GM21526 (cell line): ENCODE measurements around the gene SOCS4.
"Not testable (repeated sequence)": the region's sequence is repeated elsewhere in the genome, so short reads cannot be mapped to it uniquely, and the experiment has no call there.

Experiments
- ATAC-seq: cut with Tn5 transposase; IDR thresholded peaks from one replicate; pipeline ENCODE4 v1.9.1; 2021; ENCODE audit warnings: moderate library complexity; ENCODE audit not compliant: unreplicated experiment, low FRiP score

The SOCS4 gene, protein sequence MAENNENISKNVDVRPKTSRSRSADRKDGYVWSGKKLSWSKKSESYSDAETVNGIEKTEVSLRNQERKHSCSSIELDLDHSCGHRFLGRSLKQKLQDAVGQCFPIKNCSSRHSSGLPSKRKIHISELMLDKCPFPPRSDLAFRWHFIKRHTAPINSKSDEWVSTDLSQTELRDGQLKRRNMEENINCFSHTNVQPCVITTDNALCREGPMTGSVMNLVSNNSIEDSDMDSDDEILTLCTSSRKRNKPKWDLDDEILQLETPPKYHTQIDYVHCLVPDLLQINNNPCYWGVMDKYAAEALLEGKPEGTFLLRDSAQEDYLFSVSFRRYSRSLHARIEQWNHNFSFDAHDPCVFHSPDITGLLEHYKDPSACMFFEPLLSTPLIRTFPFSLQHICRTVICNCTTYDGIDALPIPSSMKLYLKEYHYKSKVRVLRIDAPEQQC

GRCh38 chr14:55026793-55027561, at the start of gene SOCS4, which contains the start of gene WDHD1:
Gene SOCS4 (plus strand): TSS chr14:55027236. CDS start chr14:55043042, 15,806 bp downstream.
Gene WDHD1 (minus strand): TSS chr14:55027099. CDS start chr14:55026787, 312 bp downstream.
- peak; percentile 82 for ATAC-seq

GRCh38 chr14:54979039-54979438, 48.0 kb upstream of the SOCS4 start:
- no peak for ATAC-seq

DNA sequence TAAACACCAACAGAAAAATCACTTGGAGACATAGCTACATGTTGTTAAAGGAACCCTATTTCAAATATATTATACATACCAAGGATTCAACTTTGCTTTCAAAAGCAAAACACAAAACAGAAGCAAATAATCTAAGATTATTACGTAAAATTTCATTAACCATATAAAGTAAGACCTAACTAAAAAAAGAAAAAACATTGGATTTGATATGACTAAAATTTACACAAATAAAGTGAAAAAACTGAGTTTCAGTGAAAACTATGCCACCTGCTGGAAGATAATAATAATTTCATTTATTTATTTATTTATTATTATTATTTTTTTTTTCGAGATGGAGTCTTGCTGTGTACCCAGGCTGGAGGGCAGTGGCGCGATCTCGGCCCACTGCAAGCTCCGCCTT, 45.3 kb upstream of the SOCS4 start:
- no peak for ATAC-seq

DNA sequence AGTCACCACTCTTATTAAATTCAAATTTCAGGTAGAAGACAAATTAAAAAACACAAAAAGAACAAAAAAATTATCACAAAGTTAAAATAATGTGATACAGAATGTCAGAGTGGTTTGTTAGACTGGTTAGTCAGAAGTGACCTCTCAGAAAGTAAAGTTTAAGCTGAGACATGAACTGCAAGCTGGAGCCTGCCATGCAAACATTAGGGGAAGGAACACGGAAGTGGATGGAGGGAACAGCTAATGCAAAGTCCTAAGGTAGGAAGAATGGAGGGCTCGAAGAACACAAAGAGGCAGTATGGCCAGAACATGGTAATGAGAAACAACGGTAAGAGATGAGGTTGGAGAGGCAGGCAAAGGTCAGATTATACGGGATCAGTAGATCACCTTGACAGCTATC, 41.9 kb upstream of the SOCS4 start:
- no peak for ATAC-seq

- ATAC-seq: no peak
Measured at GRCh38 chr14:55000381-55000780, 26.7 kb upstream of the SOCS4 start.

- no peak for ATAC-seq
Measured at GRCh38 chr14:55005071-55005470, 22.0 kb upstream of the SOCS4 start.

DNA sequence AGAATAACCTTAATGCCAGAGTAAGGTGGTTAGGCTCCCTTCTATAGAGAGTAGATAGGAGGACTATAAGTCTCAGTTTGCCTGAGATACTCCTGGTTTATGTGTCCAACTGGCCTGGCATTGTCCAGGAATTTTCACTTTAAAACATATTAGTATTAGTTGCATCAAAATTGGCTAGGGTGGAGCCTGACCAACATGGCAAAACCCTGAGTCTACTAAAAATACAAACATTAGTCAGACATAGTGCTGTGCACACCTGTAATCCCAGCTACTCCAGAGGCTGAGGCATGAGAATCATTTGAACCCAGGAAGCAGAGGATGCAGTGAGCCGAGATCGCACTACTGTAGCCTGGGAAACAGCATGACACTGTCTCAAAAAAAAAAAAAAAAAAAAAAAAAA, 12.0 kb upstream of the SOCS4 start:
- ATAC-seq: no peak

- no peak for ATAC-seq
Measured at GRCh38 chr14:55019968-55020554, 7.0 kb upstream of the SOCS4 start.

DNA sequence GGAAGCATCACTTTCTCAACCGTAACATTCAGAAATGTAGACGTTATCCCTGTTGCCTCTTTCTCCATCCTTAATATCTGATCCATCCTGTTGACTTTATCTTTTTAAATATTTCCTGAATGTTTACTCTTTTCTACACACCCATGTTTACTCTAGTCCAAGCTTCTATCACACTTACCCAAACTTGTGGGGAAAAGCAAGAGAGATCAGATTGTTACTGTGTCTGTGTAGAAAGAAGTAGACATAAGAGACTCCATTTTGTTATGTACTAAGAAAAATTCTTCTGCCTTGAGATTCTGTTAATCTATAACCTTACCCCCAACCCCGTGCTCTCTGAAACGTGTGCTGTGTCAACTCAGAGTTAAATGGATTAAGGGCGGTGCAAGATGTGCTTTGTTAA, 2.7 kb upstream of the SOCS4 start:
- ATAC-seq: not testable (repeated sequence)

GRCh38 chr14:55025948-55026347, 1.1 kb upstream of the SOCS4 start:
- no peak for ATAC-seq

GRCh38 chr14:55026441-55026792, 619 bp upstream of the SOCS4 start:
- ATAC-seq: no peak

GRCh38 chr14:55028066-55028465, 1.0 kb downstream of the SOCS4 start:
- no peak for ATAC-seq

- no peak for ATAC-seq
Measured at GRCh38 chr14:55028476-55028875, 1.4 kb downstream of the SOCS4 start.

- ATAC-seq: no peak
Measured at GRCh38 chr14:55031190-55031589, 4.2 kb downstream of the SOCS4 start.

DNA sequence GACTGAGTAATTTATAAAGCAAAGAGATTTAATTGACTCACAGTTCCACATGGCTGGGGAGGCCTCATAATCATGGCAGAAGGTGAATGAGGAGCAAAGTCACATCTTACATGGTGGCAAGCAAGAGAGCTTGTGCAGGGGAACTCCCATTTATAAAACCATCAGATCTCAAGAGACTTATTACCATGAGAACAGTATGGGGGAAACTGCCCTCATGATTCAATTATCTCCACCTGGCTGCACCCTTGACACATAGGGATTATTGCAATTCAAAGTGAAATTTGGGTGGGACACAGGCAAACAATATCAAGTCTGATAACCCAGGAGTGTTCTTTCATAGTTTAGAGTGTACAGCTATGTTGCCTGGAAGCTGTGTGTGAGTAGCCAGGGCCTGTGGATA, 11.0 kb downstream of the SOCS4 start:
- ATAC-seq: not testable (repeated sequence)

GRCh38 chr14:55038708-55039107, 11.7 kb downstream of the SOCS4 start:
- ATAC-seq: no peak

GRCh38 chr14:55043528-55043927, 16.5 kb downstream of the SOCS4 start:
- ATAC-seq: no peak

DNA sequence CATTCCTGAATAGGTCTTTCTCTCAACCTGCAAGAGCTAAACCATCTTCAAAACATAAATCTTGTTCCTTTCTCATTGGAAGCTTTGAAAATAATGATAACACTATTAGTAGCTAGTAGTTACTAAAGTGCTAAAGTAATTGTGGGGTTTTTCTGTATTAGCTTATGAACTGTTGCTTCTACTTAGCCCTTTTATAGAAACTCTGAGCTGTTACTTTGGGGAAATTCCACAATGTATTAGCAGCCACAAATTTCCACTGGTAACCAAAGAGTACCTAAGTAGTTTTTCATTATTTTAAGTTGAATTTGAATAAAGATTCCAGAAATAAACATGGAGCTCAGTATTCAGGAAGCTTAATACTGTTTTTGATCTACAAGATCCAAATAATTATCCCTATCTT, 18.1 kb downstream of the SOCS4 start:
- ATAC-seq: no peak

DNA sequence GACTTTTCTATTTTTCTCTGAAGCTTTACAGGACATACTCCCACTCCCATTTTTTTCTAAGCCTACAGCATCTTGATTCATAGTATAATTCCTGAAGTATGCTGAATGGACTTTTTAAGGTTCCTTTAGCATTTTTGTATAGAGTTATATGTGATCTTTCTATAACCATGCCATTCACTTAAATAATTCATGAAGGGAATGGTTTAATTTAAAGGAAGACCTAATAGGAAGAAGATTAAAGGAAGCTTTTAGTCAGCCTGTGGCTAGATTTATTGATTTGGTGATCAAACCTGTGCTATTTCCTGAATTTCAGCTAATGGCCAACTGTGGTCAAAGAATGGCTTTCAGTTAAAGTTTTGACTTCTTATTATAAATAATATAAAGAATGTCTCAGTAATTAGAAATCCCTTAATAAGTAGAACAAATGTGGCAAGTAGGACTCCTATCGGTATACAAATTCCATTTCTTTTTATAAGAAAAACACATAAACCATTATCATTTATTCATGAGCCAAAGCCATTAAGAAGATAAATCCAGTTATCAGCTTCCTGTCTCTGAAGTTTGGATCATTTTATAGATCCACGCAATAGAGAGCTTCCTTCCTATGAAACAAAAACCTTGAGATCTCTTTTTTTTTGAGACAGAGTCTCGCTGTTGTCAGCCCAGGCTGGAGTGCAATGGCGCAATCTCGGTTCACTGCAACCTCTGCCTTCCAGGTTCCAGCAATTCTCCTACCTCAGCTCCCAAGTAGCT, 20.4 kb downstream of the SOCS4 start:
- no peak for ATAC-seq

DNA sequence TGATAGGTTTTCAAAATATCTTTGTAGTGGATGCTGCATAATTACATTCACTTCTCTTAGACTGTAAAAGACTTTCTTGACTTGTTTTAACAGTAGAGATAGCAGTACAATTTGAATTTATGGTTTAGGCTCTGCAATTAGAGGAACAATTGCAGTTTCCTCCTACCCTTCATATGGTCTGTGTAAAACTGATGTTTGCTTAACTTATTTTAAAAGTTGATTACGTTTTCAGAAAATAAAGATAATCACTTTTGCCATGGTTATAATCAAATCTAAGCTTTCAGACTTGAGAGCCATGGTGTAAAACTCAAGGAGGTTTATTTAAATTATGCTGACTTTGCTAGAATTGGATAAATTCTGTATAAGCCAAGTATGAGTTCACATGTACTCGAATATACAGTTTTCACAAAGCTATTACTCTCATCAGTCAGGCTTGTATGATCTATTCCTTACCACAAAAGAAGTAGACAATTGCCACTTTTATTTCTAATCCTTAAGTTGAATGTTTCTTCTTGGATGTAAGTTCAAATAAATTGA, 21.9 kb downstream of the SOCS4 start:
- ATAC-seq: no peak

DNA sequence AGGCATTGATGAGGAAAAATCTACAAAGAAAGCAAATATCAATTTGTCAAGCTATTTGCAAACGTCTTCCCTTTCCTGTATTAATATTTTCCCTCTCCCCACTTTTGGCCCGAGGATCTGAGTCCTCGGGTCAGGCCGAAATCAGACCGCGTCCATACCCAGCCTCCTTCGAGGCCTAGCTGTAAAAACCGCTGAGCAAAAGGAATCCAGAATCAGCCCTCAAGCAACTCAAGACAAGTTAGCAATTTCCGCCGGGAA, 24.1 kb downstream of the SOCS4 start:
- ATAC-seq: peak; percentile 27
